OCI-LY1 (cell line): Measurements from ENCODE around the gene FAM111B.
"Not testable (repeated sequence)": the region's sequence is repeated elsewhere in the genome, so short reads cannot be mapped to it uniquely, and the experiment has no call there.

Experiments
- H2AFZ ChIP-seq: fragments of 200-600 bp; sonication (generic), shearing (Covaris generic); 2 replicates; pipeline ENCODE4 v1.6.0; 2014; ENCODE audit warnings: antibody characterized with exemption, mild to moderate bottlenecking, low read length
- H3F3A ChIP-seq: fragments of 200-600 bp; sonication (generic), shearing (Covaris generic); 2 replicates; pipeline ENCODE4 v1.6.0; 2014; ENCODE audit warnings: mild to moderate bottlenecking, antibody characterized with exemption, low read length, moderate library complexity; ENCODE audit not compliant: insufficient read depth
- H3K27ac ChIP-seq: fragments of 200-600 bp; sonication (generic); 2 replicates; pipeline ENCODE4 v1.5.1; 2014; ENCODE audit warnings: low read length, mixed run types, mild to moderate bottlenecking, low read depth; ENCODE audit not compliant: poor library complexity, severe bottlenecking
- H3K27me3 ChIP-seq: fragments of 200-600 bp; sonication (generic); 2 replicates; pipeline ENCODE4 v1.6.0; 2014; ENCODE audit warnings: antibody characterized with exemption, mild to moderate bottlenecking, low read length, moderate library complexity; ENCODE audit not compliant: insufficient read depth
- H3K36me3 ChIP-seq: fragments of 200-600 bp; sonication (generic); 2 replicates; pipeline ENCODE4 v1.6.1; 2014; ENCODE audit warnings: mild to moderate bottlenecking, antibody characterized with exemption, low read length, moderate library complexity, mixed read lengths; ENCODE audit not compliant: insufficient read depth
- H3K4me1 ChIP-seq: fragments of 200-600 bp; sonication (generic); 2 replicates; pipeline ENCODE4 v1.5.1; 2014; ENCODE audit warnings: mild to moderate bottlenecking, low read length, moderate library complexity; ENCODE audit not compliant: insufficient read depth, severe bottlenecking
- H3K4me2 ChIP-seq: fragments of 200-600 bp; sonication (generic), shearing (Covaris generic); 2 replicates; pipeline ENCODE4 v1.6.1; 2014; ENCODE audit warnings: low read length
- H3K4me3 ChIP-seq: fragments of 200-600 bp; sonication (generic); 2 replicates; pipeline ENCODE4 v1.5.1; 2014; ENCODE audit warnings: low read length, low read depth, mild to moderate bottlenecking, mixed read lengths; ENCODE audit not compliant: poor library complexity, severe bottlenecking
- H3K79me2 ChIP-seq: fragments of 200-600 bp; shearing (Covaris generic); 2 replicates; pipeline ENCODE4 v1.6.1; 2016; ENCODE audit warnings: mixed run types, low read length, mixed read lengths; ENCODE audit not compliant: insufficient read depth
- H3K9ac ChIP-seq: fragments of 200-600 bp; sonication (generic), shearing (Covaris generic); 2 replicates; pipeline ENCODE4 v1.6.1; 2014; ENCODE audit warnings: mild to moderate bottlenecking, low read length, mixed read lengths
- H3K9me2 ChIP-seq: fragments of 200-600 bp; sonication (generic), shearing (Covaris generic); 2 replicates; pipeline ENCODE4 v1.6.1; 2014; ENCODE audit warnings: low read depth, mild to moderate bottlenecking, low read length, mixed read lengths
- H3K9me3 ChIP-seq: fragments of 200-600 bp; shearing (Covaris generic); 2 replicates; pipeline ENCODE4 v1.6.1; 2014; ENCODE audit warnings: low read length, mixed read lengths
- H4K20me1 ChIP-seq: fragments of 200-600 bp; sonication (generic), shearing (Covaris generic); 2 replicates; pipeline ENCODE4 v1.6.0; 2016; ENCODE audit warnings: mild to moderate bottlenecking, low read length; ENCODE audit not compliant: insufficient read depth
- EZH2 ChIP-seq: fragments of 200-600 bp; sonication (generic), shearing (Covaris generic); IDR thresholded peaks from 2 replicates; pipeline ENCODE4 v1.8.0; 2017; ENCODE audit warnings: borderline replicate concordance, mixed run types, mild to moderate bottlenecking, antibody characterized with exemption, low read length, moderate library complexity, mixed read lengths
- TF ChIP-seq, protein P1 (sequence below): fragments of 200-600 bp; sonication (generic), shearing (Covaris generic); IDR thresholded peaks from 2 replicates; pipeline ENCODE4 v1.5.1; 2017; ENCODE audit warnings: mild to moderate bottlenecking, antibody characterized with exemption, low read length, moderate library complexity, mixed read lengths

Gene FAM111B

GRCh38 chr11:59119826-59120225 lies 12.8 kb downstream of the FAM111B start:
- no peak overlapping the region for H3K4me2 ChIP-seq
- H3K9me3 ChIP-seq: peaks cover 34% of the 10 kb centered on the region
- H2AFZ ChIP-seq: no peak overlapping the region
- peaks cover 99% of the 10 kb centered on the region for H3K36me3 ChIP-seq
- H3F3A ChIP-seq: no peaks in the 10 kb centered on the region
- TF ChIP-seq EZH2: no peak
- TF ChIP-seq, protein P1, sequence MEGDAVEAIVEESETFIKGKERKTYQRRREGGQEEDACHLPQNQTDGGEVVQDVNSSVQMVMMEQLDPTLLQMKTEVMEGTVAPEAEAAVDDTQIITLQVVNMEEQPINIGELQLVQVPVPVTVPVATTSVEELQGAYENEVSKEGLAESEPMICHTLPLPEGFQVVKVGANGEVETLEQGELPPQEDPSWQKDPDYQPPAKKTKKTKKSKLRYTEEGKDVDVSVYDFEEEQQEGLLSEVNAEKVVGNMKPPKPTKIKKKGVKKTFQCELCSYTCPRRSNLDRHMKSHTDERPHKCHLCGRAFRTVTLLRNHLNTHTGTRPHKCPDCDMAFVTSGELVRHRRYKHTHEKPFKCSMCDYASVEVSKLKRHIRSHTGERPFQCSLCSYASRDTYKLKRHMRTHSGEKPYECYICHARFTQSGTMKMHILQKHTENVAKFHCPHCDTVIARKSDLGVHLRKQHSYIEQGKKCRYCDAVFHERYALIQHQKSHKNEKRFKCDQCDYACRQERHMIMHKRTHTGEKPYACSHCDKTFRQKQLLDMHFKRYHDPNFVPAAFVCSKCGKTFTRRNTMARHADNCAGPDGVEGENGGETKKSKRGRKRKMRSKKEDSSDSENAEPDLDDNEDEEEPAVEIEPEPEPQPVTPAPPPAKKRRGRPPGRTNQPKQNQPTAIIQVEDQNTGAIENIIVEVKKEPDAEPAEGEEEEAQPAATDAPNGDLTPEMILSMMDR: no peak
- no peak overlapping the region for H3K4me3 ChIP-seq
- no peak overlapping the region for H3K9ac ChIP-seq
- no peaks in the 10 kb centered on the region for H3K27me3 ChIP-seq
- no peaks in the 10 kb centered on the region for H4K20me1 ChIP-seq
- no peaks in the 10 kb centered on the region for H3K9me2 ChIP-seq
- H3K4me1 ChIP-seq: no peaks in the 10 kb centered on the region
- peaks cover 5% of the 10 kb centered on the region; the same call in 1 of the 2 replicates for H3K79me2 ChIP-seq
- no peak overlapping the region for H3K27ac ChIP-seq

DNA sequence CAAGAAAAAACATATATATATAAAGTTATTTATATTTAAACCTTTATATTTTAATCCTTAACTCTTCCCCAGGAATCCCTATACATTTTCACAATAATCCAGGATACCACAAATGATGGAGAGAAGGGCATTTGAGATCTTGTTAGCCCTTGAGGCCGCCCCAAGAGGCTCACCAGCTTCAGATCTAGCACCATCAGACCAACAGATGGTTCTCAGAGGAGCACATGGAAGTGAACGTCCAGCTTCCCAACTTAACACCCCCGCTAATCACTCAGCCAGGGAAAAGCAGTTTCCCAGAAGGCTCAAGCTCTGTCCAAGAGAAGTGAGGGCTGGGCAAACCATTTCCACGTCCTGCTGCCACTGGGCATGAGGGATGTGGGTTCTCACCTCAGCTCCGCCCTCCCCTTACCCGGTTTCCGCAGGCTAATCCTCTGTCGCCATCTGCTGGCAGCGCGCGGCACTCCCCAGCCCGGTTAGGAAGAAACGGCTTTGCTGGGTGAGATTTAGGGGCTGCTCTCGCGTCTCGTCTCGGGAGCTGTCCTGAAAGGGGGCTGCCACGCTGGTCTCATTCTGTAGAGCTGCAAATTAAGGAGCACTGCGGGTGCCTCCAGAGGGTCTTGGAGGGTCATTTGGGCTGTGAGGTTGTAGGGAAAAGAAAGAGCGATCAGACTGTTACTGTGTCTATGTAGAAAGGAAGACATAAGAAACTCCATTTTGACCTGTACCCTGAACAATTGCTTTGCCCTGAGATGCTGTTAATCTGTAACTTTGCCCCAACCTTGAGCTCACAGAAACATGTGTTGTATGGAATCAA lies 28.8 kb downstream of the FAM111B start:
- H3K4me3 ChIP-seq: no peak overlapping the region
- no peak overlapping the region for H2AFZ ChIP-seq
- H3K9ac ChIP-seq: peak overlapping the region; percentile 29; the same call in 1 of the 2 replicates
- H3K9me3 ChIP-seq: peaks cover 13% of the 10 kb centered on the region; the same call in 1 of the 2 replicates
- H3K27ac ChIP-seq: no peak overlapping the region
- TF ChIP-seq, protein P1: peak; percentile 99
- TF ChIP-seq EZH2: no peak
- no peaks in the 10 kb centered on the region for H3K9me2 ChIP-seq
- H3F3A ChIP-seq: no peaks in the 10 kb centered on the region
- peaks cover 11% of the 10 kb centered on the region for H3K4me1 ChIP-seq
- H4K20me1 ChIP-seq: no peaks in the 10 kb centered on the region
- no peaks in the 10 kb centered on the region for H3K79me2 ChIP-seq
- peak overlapping the region; percentile 53 for H3K4me2 ChIP-seq
- peaks cover 32% of the 10 kb centered on the region for H3K36me3 ChIP-seq
- H3K27me3 ChIP-seq: no peaks in the 10 kb centered on the region

GRCh38 chr11:59136551-59136950 lies 29.5 kb downstream of the FAM111B start:
- not testable (repeated sequence) for H4K20me1 ChIP-seq, H3K9me2 ChIP-seq, H3K79me2 ChIP-seq, H3F3A ChIP-seq, H3K4me3 ChIP-seq, H3K27ac ChIP-seq, H3K9ac ChIP-seq, H3K27me3 ChIP-seq, H2AFZ ChIP-seq
- peaks cover 32% of the 10 kb centered on the region for H3K36me3 ChIP-seq
- peaks cover 13% of the 10 kb centered on the region for H3K4me1 ChIP-seq
- peak overlapping the region; percentile 53; the same call in 1 of the 2 replicates for H3K4me2 ChIP-seq
- peaks cover 13% of the 10 kb centered on the region; the same call in 1 of the 2 replicates for H3K9me3 ChIP-seq

- Histone ChIP-seq H3K27ac (no peak overlapping the region), H2AFZ (no peak overlapping the region), H3K4me1 (peaks cover 19% of the 10 kb centered on the region), H3K27me3 (no peaks in the 10 kb centered on the region), H3K9me3 (peaks cover 9% of the 10 kb centered on the region; the same call in 1 of the 2 replicates), H3K9me2 (no peaks in the 10 kb centered on the region), H3F3A (no peaks in the 10 kb centered on the region), H3K79me2 (no peaks in the 10 kb centered on the region), H3K9ac (no peak overlapping the region), H3K36me3 (peaks cover 28% of the 10 kb centered on the region), H3K4me3 (no peak overlapping the region), H3K4me2 (no peak overlapping the region), H4K20me1 (no peaks in the 10 kb centered on the region)
- TF ChIP-seq, protein P1: no peak
- TF ChIP-seq EZH2: no peak
Observed at GRCh38 chr11:59137190-59137589, 30.2 kb downstream of the FAM111B start.
